Raji (cell line): ENCODE measurements around the gene KLRC4.

Experiments used
- POLR2A ChIP-seq: IDR thresholded peaks from 2 replicates; pipeline ENCODE4 v1.6.1; 2011; ENCODE audit warnings: low read depth, low read length, control low read depth; ENCODE audit not compliant: insufficient read depth

Gene KLRC4

DNA sequence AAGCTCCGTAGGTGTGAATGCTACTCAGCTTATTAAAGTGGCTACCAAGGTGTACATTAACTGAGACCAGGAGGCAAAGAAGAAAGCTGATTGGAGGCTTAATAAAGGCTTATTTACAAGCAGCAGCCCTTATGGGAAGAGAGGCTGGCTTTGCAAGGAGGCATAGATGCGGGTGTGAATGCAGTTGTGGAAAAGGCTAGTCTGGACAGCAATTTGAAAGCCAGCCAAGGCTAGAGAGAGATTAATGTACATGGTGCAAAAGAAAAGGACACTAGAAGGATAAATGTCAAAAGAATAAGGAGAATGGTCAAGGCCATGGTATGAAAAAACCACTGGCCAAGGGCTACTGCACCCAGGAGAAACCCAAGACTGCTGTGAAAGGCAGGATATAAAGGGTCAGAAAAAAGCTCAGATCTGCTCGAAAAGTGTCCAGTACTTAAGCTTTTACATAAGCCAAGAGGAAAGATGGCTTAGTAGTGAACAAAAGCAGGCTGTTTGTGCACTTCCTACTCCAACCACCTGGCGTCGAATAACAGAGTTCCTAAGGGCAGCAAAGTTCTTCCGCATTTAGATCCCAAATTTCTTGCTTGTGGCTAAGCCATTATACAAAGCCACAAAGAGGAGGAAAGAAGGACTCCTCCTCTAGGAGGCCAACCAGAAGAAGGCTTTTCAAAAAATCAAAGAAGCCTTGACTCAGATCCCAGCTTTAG, 43.7 kb downstream of the KLRC4 start:
- no peak for TF ChIP-seq POLR2A

DNA sequence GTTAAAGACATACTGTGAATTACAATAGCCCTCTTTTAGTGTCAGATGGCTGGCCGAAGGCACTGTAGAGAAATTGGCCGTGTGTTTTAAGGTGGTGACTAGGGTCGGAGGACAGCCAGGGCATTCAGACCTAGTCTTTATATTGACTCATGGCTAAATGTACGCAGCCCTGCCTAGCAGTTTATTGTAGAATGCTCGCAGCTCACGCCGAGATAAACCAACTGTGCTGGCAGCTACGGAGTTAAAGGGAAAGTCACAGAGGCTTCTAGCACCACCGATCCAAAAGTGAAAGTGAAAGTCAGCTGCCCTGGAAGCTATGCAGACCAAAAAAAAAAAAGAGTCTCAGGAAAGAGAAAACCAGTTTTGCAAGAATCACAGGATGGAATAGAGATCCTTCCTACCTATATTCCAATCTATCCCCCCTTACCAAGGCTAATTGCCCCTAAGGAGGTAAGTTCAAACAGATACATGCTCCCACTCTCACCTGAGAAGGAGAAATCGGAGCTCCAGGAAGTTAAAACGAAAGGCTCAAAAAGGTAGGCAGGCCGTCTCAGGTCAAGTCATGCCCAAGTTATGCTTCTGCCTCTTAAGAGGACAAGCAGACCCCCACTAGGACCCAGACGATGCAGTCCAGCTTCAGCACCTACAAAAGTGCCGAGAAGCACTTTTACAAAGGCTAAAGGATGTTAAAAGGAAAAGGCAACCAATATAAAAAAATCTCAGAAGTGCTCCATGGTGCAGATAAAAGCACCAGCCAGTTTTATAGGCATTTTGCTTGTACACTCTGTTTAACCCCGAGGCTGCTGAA, 44.5 kb downstream of the KLRC4 start:
- TF ChIP-seq POLR2A = no peak

DNA sequence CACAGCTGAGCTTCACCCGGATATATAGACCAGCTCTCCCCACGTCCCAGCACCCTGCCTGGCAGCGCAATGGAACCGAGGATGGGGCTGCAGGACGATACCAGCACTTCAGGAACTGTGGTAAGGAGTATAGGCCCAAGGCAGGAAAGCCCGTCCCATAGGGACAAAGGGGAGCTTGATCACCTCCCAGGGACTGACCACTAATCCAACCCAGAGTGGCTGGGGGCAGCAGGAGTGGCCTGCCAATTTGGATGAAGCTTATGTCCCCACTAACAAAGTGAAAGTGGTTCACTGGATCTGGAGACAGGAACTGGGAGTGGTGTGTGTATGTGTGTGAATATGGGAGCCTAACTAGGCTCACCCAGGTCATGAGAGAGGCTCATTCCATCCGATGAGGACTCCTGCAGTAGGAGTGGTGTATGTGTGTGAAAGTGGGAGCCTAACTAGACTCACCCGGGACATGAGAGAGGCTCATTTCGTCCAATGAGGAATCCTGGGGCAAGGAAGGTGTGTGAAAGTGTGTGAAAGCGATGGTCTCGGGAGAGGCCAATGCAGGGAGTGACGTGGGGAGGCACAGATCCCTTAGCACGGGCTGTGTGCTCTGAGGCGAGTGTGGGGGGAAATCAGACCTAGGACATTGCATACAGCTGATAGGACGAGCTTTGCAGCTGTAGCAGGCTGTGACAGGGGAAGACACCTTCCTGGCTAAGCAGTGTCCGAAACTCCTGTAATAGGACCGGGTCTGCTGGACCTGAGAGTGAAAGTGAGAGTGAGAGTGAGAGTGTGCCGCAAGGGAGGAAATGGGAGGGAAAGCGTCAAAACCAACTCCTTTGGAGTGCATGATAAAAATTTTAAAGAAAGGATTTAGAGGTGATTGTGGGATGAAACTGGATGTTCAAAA, 45.4 kb downstream of the KLRC4 start:
- no peak for TF ChIP-seq POLR2A

DNA sequence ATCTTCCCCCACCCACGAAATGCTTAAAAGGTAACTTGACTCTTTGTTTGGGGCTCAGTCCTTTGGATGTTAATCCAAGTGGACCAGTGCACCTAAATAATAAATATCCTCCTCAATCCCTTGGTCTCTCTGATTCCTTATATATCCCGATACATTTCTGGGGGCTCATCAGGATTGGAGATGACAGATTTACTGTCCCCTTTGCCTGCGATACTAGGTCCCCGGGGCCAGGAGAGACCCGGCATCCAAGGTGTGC, 46.0 kb downstream of the KLRC4 start:
- TF ChIP-seq POLR2A = no peak

DNA sequence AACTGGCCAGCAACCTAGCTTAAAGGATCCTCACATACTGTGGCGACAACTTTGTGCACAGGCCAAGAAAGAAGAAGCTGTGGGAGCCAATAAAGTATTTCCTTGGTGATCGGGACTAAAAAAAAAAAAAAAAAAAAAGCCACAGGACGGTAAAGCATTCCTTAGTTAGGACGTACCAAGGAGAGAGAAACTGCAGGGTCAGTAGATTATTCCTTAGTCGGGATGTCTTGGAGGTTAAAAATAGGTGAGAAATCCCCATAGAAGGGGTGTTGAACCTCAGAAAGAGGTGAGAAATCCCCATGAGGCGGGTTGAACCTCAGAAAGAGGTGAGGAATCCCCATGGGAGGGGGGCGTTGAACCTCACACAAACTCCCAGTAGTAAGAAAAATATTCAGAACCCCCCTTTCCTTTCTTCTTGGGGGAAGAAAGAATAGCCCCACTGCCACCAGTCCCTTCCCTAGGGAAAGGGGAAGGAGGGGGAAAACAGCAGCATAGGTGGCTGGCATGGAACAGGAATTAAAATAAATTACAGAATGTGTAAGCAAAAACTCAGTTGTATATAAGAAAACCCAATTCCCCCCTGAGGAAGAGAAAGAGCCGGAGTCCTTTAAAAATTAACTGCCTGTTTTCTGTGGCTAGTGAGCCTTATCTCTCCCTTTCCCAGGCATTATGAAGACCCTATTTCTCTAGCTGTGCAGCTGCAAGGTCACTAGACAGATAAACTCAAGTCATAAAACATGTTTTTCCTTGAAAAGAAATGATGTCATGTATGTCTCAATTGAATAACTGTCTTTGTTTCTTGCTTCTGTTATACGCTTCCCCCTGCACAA, 46.5 kb downstream of the KLRC4 start:
- no peak for TF ChIP-seq POLR2A

DNA sequence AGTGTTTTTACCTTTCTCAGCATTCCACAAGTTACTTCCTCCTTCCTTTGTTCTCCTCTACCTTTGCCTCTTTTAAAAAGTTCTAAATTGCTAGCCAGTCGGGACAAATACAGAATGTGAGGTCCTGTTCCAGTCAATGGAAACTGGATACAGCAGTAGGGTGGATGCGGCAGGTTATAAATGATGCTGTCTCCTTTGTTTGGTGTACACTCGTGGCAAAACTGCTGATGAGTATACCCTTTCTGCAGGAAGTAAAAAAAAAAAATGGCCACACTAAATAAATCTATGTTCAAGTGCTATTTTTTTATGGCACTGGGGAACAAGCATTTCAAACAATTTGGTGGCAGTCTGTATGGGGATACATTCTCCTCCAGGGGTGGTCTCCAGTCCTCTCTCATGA, 47.2 kb downstream of the KLRC4 start:
- no peak for TF ChIP-seq POLR2A

DNA sequence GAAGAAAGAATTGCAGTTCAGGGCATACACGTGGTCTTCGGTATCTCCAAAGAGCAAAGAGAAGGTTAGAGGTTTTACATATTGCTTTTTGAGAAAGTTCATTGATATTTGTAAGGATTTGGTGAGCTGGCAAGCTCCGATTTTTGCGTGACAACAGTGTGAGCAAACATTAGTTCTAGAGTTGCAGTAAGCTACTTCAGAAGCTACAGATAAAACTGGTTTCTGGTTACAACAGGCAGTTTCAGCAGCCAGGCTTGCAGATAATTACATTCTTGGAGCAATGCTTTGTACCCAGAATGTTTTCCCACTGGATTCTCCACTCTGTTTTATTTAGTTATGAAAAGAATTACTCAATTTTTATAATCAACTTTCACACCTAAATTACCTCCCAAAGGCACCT, 47.9 kb downstream of the KLRC4 start:
- TF ChIP-seq POLR2A = no peak

DNA sequence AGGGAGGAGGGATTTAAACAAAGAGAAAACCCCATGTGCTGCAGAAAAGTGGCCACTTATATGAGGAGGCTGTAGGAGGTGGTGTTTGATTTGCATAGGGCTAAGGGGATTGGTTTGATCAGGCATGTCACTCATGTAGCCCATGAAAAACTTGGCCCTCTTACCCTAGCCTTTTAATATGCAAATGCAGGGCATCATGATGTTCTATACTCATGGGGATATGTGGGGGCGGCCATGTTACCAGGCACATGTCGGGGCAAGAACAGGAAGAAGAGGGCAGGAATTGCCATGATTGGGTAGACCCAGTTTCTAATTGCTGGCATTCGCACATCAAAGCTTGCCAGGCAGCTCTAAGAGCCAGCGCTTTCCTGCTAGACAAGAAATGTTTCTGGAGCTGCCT, 48.5 kb downstream of the KLRC4 start:
- TF ChIP-seq POLR2A = no peak

DNA sequence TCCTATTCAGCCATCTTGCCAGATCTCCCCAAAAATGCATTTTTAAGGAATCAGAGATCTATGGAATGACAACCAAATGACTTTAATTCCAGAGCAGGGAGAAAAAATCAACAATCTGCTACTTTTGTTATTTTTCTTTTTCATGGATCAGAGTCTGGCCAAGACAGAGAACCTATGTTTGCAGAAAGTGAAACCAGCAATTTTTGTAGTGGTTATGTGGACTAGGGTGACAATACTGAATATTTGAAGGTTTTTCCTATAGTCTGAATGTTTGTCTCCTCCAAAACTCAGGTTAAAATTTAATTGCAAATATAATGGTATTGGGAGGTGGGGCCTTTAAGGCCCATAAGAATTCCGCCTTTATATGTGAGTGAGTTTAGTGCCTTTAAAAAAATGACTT, 50.6 kb downstream of the KLRC4 start:
- TF ChIP-seq POLR2A = no peak

DNA sequence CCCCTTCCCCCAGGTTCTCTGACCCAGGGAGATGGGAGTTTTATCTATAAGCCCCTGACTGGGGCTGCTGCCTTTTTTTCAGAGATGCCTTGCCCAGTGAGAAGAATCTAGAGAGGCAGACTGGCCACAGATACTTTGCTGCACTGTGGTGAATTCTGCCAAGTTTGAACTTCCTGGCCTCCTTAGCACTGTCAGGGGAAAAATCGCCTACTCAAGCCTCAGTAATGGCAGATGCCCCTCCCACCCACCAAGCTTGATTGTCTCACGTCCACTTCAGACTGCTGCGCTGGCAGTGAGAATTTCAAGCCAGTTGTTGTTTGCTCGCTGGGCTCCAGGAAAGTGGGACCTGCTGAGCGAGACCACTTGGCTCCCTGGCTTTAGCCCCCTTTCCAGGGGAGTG, 51.4 kb downstream of the KLRC4 start:
- no peak for TF ChIP-seq POLR2A
